K562 (cell line): ENCODE results near the gene DIAPH1. TPM values are rescaled to one million over a fixed set of nuclear protein-coding genes. Genes with fewer than 3 reads are reported as not detected.
A peak's percentile ranks its signal among the peaks of the same experiment; 100 is the strongest.

Experiments
- BRD4 ChIP-seq: fragments of 200-600 bp; sonication (generic); IDR thresholded peaks from 2 replicates; pipeline ENCODE4 v1.6.1; 2017; ENCODE audit warnings: inconsistent platforms
- EP400 ChIP-seq: fragments of 450-650 bp; IDR thresholded peaks from 2 replicates; pipeline ENCODE4 v1.6.1; 2017; ENCODE audit warnings: antibody characterized with exemption, mild to moderate bottlenecking, moderate library complexity
- ETV1 ChIP-seq: fragments of 450-650 bp; conservative IDR thresholded peaks from 2 replicates; pipeline ENCODE4 v1.6.1; 2016; ENCODE audit warnings: missing genetic modification characterization, control low read depth, low read depth, missing compliant biosample characterization
- EWSR1 ChIP-seq: fragments of 450-650 bp; IDR thresholded peaks from 2 replicates; pipeline ENCODE4 v1.6.1; 2018; ENCODE audit warnings: borderline replicate concordance, mild to moderate bottlenecking, low read depth, moderate library complexity; ENCODE audit not compliant: partially characterized antibody
- HMG20B ChIP-seq: fragments of 250-450 bp; sonication (Bioruptor Pico); IDR thresholded peaks from 2 replicates; pipeline ENCODE4 v1.5.0; 2021; ENCODE audit warnings: mild to moderate bottlenecking
- NFIC ChIP-seq: fragments of 450-650 bp; IDR thresholded peaks from 2 replicates; pipeline ENCODE4 v1.6.1; 2017; ENCODE audit warnings: mild to moderate bottlenecking, inconsistent platforms
- RCOR1 ChIP-seq, 2 experiments: IDR thresholded peaks; 2 replicates each; pipeline ENCODE4 v1.6.1; 2012; ENCODE audit warnings: low read depth in 2 of 2, low read length in 2 of 2, borderline replicate concordance in 1 of 2, improper control_type of control experiment in 1 of 2
- SP1 ChIP-seq: sonication (generic); formaldehyde crosslinking; IDR thresholded peaks from 2 replicates; pipeline ENCODE4 v1.8.1; 2022; ENCODE audit warnings: mild to moderate bottlenecking, missing genetic modification reagents
- SRF ChIP-seq, 2 experiments: fragments of 250-450, 450-650 bp in 1 of 2; sonication (Bioruptor Pico) in 1 of 2; sonication (generic) in 1 of 2; formaldehyde crosslinking; IDR thresholded peaks; 2 replicates each; pipeline versions ENCODE4 v1.5.0 to v1.5.1; 2020 to 2022; ENCODE audit warnings: mild to moderate bottlenecking in 1 of 2, missing genetic modification reagents in 1 of 2
- ZBTB7A ChIP-seq: IDR thresholded peaks from 2 replicates; pipeline ENCODE4 v1.6.1; 2011; ENCODE audit warnings: low read depth, mild to moderate bottlenecking, low read length, moderate library complexity, borderline replicate concordance; ENCODE audit not compliant: control insufficient read depth
- ZFP36 ChIP-seq: fragments of 150-350 bp; IDR thresholded peaks from 2 replicates; pipeline ENCODE4 v1.6.1; 2018; ENCODE audit warnings: low read length, low read depth; ENCODE audit not compliant: partially characterized antibody
- ZNF347 ChIP-seq: fragments of 450-650 bp; formaldehyde crosslinking; IDR thresholded peaks from 2 replicates; pipeline ENCODE4 v1.4.0; 2020; ENCODE audit warnings: low read depth, mild to moderate bottlenecking, moderate library complexity
- ZNF408 ChIP-seq: fragments of 250-450 bp; sonication (Bioruptor Pico); IDR thresholded peaks from 2 replicates; pipeline ENCODE4 v1.4.0; 2020; ENCODE audit warnings: low read depth, mild to moderate bottlenecking, moderate library complexity
- ZNF561 ChIP-seq: fragments of 450-650 bp; formaldehyde crosslinking; conservative IDR thresholded peaks from 2 replicates; pipeline ENCODE4 v1.4.0; 2020; ENCODE audit warnings: mild to moderate bottlenecking, moderate library complexity
- polyA plus RNA-seq, 8 experiments: library from polyadenylated mRNA; depleted of rRNA in 4 of 8; stranded (reverse) in 5 of 8; unstranded in 3 of 8; fragments of >200 nt; fragmentation: Nextera tagmentation in 2 of 8; fragmentation: Illumina TruSeq in 1 of 8; extraction: Ambion mirVana in 2 of 8; extraction: Trizol in 1 of 8; gene quantifications; 2 replicates each; pipeline versions ENCODE4 v1.2.1 to v1.2.3, GENCODE V29; 2011 to 2014; ENCODE audit warnings: inconsistent platforms in 1 of 8, missing spikeins in 1 of 8
- total RNA-seq, 7 experiments: library from RNA; depleted of rRNA in 6 of 7; stranded (reverse); fragments of >200 nt in 6 of 7; fragmentation: Illumina TruSeq in 2 of 7; extraction: Trizol in 2 of 7; gene quantifications; 2 replicates each; pipeline versions ENCODE4 v1.2.1 to v1.2.3, GENCODE V29; 2011 to 2021; ENCODE audit warnings: low replicate concordance in 1 of 7
- TF ChIP-seq, protein P1 (sequence below): fragments of 450-650 bp; IDR thresholded peaks from 2 replicates; pipeline ENCODE4 v1.6.1; 2017; ENCODE audit warnings: antibody characterized with exemption, mild to moderate bottlenecking
- TF ChIP-seq, protein P2 (sequence below): fragments of 250-450 bp; sonication (Bioruptor Pico); IDR thresholded peaks from 2 replicates; pipeline ENCODE4 v1.4.0; 2020; ENCODE audit warnings: borderline replicate concordance
- TF ChIP-seq, protein P3 (sequence below): fragments of 450-650 bp; conservative IDR thresholded peaks from 2 replicates; pipeline ENCODE4 v1.6.1; 2016; ENCODE audit warnings: missing genetic modification characterization, low read depth, mild to moderate bottlenecking, missing compliant biosample characterization, moderate library complexity
- TF ChIP-seq, protein P4 (sequence below): fragments of 450-650 bp; IDR thresholded peaks from 2 replicates; pipeline ENCODE4 v1.7.0; 2016; ENCODE audit warnings: borderline replicate concordance

The DIAPH1 gene
- total and polyA plus RNA-seq, 9 of the 15 experiments (the other 6 are each of a cell fraction or from before 2014, with no cell fraction given) = 60.8 to 328 (median 97.8) TPM

DNA sequence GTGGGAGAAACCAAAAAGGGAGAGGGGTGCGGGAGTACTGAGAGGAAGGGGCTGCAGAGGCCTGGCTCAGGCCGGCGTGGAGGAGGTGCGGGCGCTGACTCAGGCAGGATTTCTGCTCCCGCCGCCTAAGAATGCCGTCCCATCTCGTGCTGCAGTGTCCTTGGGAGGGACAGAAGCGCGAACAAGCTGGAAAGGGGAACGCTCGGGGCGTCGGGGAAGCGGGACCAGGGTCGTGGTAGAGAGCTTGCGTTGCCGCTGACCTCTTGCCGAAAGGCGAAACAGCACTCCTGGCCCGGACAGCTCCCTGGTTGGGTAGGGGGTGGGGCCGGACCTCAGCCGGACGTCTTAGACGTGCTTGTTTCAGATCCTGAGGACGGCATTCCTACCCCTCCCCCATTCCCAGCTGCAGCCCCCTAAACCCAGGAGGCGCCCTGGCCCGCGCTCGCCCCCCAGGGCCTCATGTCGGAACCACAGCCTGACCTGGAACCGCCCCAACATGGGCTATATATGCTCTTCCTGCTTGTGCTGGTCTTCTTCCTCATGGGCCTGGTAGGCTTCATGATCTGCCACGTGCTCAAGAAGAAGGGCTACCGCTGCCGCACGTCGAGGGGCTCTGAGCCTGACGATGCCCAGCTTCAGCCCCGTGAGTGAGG lies 19.1 kb upstream of the DIAPH1 start (continued):
- TF ChIP-seq, protein P1, sequence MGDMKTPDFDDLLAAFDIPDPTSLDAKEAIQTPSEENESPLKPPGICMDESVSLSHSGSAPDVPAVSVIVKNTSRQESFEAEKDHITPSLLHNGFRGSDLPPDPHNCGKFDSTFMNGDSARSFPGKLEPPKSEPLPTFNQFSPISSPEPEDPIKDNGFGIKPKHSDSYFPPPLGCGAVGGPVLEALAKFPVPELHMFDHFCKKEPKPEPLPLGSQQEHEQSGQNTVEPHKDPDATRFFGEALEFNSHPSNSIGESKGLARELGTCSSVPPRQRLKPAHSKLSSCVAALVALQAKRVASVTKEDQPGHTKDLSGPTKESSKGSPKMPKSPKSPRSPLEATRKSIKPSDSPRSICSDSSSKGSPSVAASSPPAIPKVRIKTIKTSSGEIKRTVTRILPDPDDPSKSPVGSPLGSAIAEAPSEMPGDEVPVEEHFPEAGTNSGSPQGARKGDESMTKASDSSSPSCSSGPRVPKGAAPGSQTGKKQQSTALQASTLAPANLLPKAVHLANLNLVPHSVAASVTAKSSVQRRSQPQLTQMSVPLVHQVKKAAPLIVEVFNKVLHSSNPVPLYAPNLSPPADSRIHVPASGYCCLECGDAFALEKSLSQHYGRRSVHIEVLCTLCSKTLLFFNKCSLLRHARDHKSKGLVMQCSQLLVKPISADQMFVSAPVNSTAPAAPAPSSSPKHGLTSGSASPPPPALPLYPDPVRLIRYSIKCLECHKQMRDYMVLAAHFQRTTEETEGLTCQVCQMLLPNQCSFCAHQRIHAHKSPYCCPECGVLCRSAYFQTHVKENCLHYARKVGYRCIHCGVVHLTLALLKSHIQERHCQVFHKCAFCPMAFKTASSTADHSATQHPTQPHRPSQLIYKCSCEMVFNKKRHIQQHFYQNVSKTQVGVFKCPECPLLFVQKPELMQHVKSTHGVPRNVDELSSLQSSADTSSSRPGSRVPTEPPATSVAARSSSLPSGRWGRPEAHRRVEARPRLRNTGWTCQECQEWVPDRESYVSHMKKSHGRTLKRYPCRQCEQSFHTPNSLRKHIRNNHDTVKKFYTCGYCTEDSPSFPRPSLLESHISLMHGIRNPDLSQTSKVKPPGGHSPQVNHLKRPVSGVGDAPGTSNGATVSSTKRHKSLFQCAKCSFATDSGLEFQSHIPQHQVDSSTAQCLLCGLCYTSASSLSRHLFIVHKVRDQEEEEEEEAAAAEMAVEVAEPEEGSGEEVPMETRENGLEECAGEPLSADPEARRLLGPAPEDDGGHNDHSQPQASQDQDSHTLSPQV = peak; percentile 39; the same call in 1 of the 2 replicates
- TF ChIP-seq BRD4 (no peak), SRF (CRISPR knock-in tag; IDR thresholded peaks at IDR 0.05) (no peak), RCOR1 (IDR thresholded peaks at IDR 0.05; ENCODE audit: borderline replicate concordance in 1 of 2, low read depth in 2 of 2, low read length in 2 of 2) (no peak), ZNF561 (CRISPR knock-in tag) (no peak), ZNF347 (CRISPR knock-in tag) (no peak), ZNF408 (CRISPR knock-in tag) (no peak), NFIC (peak; percentile 50), SP1 (no peak; the same call in 1 of the 2 replicates), EWSR1 (no peak), HMG20B (no peak), ZFP36 (no peak), ZBTB7A (peak; percentile 76; the same call in 1 of the 2 replicates), ETV1 (tag) (peak; percentile 53; the same call in 1 of the 2 replicates), EP400 (peak; percentile 49; the same call in 1 of the 2 replicates)
- TF ChIP-seq, protein P2, sequence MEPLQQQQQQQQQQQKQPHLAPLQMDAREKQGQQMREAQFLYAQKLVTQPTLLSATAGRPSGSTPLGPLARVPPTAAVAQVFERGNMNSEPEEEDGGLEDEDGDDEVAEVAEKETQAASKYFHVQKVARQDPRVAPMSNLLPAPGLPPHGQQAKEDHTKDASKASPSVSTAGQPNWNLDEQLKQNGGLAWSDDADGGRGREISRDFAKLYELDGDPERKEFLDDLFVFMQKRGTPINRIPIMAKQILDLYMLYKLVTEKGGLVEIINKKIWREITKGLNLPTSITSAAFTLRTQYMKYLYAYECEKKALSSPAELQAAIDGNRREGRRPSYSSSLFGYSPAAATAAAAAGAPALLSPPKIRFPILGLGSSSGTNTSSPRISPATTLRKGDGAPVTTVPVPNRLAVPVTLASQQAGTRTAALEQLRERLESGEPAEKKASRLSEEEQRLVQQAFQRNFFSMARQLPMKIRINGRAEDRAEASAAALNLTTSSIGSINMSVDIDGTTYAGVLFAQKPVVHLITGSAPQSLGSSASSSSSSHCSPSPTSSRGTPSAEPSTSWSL (CRISPR knock-in tag) = no peak
- TF ChIP-seq, protein P3, sequence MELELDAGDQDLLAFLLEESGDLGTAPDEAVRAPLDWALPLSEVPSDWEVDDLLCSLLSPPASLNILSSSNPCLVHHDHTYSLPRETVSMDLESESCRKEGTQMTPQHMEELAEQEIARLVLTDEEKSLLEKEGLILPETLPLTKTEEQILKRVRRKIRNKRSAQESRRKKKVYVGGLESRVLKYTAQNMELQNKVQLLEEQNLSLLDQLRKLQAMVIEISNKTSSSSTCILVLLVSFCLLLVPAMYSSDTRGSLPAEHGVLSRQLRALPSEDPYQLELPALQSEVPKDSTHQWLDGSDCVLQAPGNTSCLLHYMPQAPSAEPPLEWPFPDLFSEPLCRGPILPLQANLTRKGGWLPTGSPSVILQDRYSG (tag) = 0 out of 2 replicates have a peak, but pooled peaks have one; percentile 48
- TF ChIP-seq, protein P4, sequence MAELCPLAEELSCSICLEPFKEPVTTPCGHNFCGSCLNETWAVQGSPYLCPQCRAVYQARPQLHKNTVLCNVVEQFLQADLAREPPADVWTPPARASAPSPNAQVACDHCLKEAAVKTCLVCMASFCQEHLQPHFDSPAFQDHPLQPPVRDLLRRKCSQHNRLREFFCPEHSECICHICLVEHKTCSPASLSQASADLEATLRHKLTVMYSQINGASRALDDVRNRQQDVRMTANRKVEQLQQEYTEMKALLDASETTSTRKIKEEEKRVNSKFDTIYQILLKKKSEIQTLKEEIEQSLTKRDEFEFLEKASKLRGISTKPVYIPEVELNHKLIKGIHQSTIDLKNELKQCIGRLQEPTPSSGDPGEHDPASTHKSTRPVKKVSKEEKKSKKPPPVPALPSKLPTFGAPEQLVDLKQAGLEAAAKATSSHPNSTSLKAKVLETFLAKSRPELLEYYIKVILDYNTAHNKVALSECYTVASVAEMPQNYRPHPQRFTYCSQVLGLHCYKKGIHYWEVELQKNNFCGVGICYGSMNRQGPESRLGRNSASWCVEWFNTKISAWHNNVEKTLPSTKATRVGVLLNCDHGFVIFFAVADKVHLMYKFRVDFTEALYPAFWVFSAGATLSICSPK = no peak
